ENCODE data around the gene COX20.

COX20 gene

DNA sequence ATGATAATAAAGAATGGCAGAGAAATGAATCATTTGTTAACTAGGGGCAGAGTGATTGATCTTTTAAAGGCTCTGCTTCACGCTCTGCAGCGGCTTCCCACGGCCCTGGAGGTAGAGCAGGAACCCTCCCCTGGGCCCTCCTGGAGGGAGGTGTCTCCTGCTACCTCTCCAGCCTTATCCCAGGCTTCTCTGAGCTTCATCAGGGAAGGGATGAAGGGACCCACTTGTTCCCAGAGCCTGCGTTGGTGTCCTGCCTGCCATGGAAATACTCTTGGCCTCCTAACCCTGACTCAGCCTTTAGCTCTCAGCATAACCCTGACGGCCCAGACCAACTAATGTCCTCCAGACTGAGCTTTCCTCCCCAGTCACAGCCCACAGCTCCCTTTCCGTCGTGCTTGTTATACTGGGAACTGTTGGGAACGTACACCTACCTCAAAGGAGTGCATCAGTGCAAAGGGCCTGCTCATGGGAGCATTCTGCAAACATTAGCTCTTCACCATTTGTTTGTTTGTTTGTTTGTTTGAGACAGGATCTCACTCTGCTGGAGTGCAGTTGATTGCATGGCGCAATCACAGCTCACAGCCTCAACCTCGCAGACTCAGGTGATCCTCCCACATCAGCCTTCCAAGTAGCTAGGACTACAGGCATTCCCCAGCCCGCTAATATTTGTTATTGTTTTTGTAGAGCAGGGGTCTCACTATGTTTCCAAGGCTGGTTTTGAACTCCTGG lies 46.3 kb downstream of the COX20 start:
- no peak for DNase-seq

DNA sequence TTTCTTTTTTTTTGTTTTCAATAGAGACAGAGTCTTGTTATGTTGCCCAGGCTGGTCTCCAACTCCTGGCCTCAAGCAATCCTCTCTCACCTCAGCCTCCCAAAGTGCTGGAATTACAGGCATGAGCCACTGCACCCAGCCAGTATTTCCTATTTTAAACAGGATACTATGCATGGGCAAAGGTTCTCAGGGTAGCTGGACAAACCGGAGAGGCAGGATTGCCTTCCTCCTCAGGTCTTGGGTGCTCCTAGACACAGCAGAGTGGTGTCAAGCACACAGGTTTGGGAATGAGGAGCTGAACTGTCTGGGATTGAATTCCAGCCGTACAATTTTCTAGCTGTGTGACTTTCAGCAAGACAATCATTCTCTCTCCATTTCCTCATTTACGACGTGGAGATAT lies 51.8 kb downstream of the COX20 start:
- DNase-seq = no peak

DNA sequence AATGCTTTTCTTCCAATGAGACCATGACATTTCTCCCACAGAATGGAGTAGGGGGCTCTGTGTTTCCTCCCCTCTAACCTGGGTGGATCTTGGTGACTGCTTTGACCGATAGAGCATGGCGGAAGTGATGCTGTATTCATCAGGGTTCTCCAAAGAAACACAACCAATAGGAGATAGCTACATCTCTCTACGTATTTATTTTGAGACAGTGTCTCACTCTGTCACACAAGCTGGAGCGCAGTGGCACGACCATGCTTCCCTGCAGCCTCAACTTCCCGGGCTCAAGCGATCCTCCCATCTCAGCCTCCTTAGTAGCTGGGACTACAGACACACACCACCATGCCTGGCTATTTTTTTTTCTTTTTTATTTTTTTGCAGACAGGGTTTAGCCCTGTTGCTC lies 58.4 kb downstream of the COX20 start:
- DNase-seq = no peak
